OCI-LY3 (cell line): ENCODE results near the gene POLN.

Experiments
- CTCF ChIP-seq: fragments of 200-600, 300-600 bp; sonication (generic); IDR thresholded peaks from 2 replicates; pipeline ENCODE4 v1.5.1; 2014; ENCODE audit warnings: antibody characterized with exemption, low read length, low read depth
- EZH2phosphoT487 ChIP-seq: fragments of 200-600 bp; shearing (Covaris generic); IDR thresholded peaks from 2 replicates; pipeline ENCODE4 v1.6.1; 2018; ENCODE audit warnings: antibody characterized with exemption, mixed run types, low read depth

DNA sequence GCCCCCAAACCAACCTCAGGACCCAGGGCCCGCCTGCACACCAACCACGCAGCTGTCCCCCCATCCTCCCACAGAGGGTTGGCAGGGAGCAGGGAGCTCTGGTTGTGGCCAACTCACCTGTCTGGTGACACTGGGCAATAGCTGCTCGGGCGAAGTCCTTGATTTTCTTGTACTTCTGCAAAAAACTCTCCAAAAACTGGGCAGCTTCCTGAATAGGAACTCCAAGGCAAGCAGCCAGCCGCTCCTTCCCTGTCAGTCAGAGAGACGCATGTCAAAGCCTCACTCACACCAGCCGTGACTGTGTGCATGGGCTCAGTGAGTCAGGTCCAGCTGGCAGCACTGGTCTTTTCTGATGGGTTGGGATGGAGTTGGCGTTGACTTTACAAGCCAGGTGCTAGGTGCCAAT, 156.4 kb downstream of the POLN start:
- TF ChIP-seq CTCF (no peak), EZH2phosphoT487 (no peak)
